HL-60 (cell line): ENCODE measurements around the gene ROBO1.

Source experiments
- DNase-seq, 2 experiments: peaks; one replicate each; pipeline ENCODE4 v3.0.0-alpha.2; 2010 to 2020; ENCODE audit warnings: low read depth in 1 of 2, low spot score in 1 of 2
- H3K27ac ChIP-seq: fragments of 250-450 bp; sonication (Bioruptor Pico); replicated peaks from 2 replicates; pipeline ENCODE4 v1.5.1; 2020; ENCODE audit warnings: mild to moderate bottlenecking, moderate library complexity
- H3K27me3 ChIP-seq: fragments of 250-450 bp; sonication (Bioruptor Pico); 2 replicates; pipeline ENCODE4 v1.5.1; 2021; ENCODE audit warnings: mild to moderate bottlenecking, moderate library complexity; ENCODE audit not compliant: insufficient read depth, poor library complexity, severe bottlenecking
- H3K4me3 ChIP-seq: replicated peaks from 2 replicates; pipeline ENCODE4 v1.5.1; 2011; ENCODE audit warnings: mild to moderate bottlenecking, control low read depth, low read length; ENCODE audit not compliant: insufficient read depth
- GABPA ChIP-seq: IDR thresholded peaks from 2 replicates; pipeline ENCODE4 v1.6.1; 2012; ENCODE audit warnings: low read depth
- POLR2AphosphoS5 ChIP-seq: IDR thresholded peaks from 2 replicates; pipeline ENCODE4 v1.6.1; 2012; ENCODE audit warnings: low read depth
- SPI1 ChIP-seq: IDR thresholded peaks from 2 replicates; pipeline ENCODE4 v1.6.1; 2012; ENCODE audit warnings: low read depth, mild to moderate bottlenecking, borderline replicate concordance
- TF ChIP-seq, protein P1 (sequence below): IDR thresholded peaks from one replicate; pipeline ENCODE4 v1.5.1; 2011; ENCODE audit warnings: low read length, control low read depth, inconsistent platforms; ENCODE audit not compliant: insufficient read depth
- TF ChIP-seq, protein P2 (sequence below): IDR thresholded peaks from 2 replicates; pipeline ENCODE4 v1.6.1; 2012; ENCODE audit warnings: low read depth; ENCODE audit not compliant: insufficient replicate concordance

Gene ROBO1

DNA sequence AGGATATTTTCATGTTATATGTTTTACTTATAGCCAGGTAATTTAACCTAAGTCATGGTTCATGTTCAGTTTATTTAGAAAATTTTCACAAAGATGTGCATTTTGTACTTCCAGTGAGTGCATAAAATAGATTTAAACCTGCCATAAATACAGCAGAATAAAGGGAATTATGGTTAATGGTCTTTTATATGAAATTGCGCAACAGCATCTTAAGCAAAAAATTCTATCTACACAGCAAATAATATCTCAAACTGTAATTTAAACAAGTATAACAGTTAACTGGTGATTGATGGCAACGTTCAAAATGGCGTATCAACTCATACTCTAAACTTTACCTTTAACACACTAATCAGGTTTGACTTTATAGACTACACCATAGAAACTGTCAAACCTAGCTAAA lies 97.6 kb downstream of the ROBO1 start:
- Histone ChIP-seq H3K27me3 (no peaks in the 10 kb centered on the region), H3K27ac (no peak overlapping the region), H3K4me3 (no peak overlapping the region)
- no peak for DNase-seq
- TF ChIP-seq SPI1 (no peak), GABPA (no peak), POLR2AphosphoS5 (no peak)
- TF ChIP-seq, protein P1, sequence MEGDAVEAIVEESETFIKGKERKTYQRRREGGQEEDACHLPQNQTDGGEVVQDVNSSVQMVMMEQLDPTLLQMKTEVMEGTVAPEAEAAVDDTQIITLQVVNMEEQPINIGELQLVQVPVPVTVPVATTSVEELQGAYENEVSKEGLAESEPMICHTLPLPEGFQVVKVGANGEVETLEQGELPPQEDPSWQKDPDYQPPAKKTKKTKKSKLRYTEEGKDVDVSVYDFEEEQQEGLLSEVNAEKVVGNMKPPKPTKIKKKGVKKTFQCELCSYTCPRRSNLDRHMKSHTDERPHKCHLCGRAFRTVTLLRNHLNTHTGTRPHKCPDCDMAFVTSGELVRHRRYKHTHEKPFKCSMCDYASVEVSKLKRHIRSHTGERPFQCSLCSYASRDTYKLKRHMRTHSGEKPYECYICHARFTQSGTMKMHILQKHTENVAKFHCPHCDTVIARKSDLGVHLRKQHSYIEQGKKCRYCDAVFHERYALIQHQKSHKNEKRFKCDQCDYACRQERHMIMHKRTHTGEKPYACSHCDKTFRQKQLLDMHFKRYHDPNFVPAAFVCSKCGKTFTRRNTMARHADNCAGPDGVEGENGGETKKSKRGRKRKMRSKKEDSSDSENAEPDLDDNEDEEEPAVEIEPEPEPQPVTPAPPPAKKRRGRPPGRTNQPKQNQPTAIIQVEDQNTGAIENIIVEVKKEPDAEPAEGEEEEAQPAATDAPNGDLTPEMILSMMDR: no peak
- TF ChIP-seq, protein P2, sequence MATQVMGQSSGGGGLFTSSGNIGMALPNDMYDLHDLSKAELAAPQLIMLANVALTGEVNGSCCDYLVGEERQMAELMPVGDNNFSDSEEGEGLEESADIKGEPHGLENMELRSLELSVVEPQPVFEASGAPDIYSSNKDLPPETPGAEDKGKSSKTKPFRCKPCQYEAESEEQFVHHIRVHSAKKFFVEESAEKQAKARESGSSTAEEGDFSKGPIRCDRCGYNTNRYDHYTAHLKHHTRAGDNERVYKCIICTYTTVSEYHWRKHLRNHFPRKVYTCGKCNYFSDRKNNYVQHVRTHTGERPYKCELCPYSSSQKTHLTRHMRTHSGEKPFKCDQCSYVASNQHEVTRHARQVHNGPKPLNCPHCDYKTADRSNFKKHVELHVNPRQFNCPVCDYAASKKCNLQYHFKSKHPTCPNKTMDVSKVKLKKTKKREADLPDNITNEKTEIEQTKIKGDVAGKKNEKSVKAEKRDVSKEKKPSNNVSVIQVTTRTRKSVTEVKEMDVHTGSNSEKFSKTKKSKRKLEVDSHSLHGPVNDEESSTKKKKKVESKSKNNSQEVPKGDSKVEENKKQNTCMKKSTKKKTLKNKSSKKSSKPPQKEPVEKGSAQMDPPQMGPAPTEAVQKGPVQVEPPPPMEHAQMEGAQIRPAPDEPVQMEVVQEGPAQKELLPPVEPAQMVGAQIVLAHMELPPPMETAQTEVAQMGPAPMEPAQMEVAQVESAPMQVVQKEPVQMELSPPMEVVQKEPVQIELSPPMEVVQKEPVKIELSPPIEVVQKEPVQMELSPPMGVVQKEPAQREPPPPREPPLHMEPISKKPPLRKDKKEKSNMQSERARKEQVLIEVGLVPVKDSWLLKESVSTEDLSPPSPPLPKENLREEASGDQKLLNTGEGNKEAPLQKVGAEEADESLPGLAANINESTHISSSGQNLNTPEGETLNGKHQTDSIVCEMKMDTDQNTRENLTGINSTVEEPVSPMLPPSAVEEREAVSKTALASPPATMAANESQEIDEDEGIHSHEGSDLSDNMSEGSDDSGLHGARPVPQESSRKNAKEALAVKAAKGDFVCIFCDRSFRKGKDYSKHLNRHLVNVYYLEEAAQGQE: no peak

DNA sequence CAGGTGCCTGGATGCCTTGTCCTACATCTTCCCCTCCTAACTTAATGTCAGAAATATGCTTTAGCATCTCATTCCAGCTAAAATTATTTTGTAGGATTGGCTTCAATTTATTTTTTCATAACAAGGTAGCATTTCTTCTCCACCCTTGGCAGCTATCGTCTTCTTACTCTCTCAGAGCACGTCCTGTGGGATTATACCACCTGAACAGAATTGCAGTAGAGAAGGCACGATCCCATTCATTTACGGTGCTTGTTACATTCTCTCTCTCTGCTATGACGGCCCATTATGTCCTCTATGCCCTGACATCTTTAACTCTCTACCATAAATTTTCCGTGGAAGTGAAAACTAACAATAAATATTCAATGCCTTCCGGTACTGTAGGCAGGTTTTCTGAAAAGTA lies 103.3 kb downstream of the ROBO1 start:
- TF ChIP-seq GABPA (no peak), SPI1 (no peak), POLR2AphosphoS5 (no peak)
- TF ChIP-seq, protein P2: no peak
- TF ChIP-seq, protein P1: no peak
- Histone ChIP-seq H3K27ac (no peak overlapping the region), H3K4me3 (no peak overlapping the region), H3K27me3 (no peaks in the 10 kb centered on the region)
- no peak for DNase-seq

DNA sequence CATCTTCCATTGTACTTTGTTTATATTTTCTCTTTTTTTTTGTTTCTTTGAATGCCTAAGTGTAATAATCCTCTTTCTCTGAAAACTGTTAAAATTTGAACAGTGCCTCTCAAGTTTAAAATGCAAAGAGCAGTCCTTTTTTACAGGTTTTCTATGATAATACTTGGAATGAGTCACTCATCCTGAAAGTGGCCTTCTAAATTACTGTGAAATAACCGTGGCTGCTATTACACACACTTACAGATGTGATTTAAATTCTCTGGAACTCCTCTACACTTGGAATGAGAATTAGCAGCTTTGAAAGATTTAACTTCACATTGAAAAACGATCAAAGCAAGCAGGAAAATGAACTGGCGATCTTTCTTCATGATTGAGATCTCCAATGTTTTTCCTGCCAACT lies 105.9 kb downstream of the ROBO1 start:
- H3K27ac ChIP-seq: no peak overlapping the region
- no peak for DNase-seq
- TF ChIP-seq POLR2AphosphoS5: no peak
- TF ChIP-seq, protein P2: no peak
- TF ChIP-seq, protein P1: no peak

More for the DNA sequence above, 105.9 kb downstream of the ROBO1 start:
- Histone ChIP-seq H3K4me3 (no peak overlapping the region), H3K27me3 (no peaks in the 10 kb centered on the region)
